Loucy (cell line): ENCODE results near the gene NRCAM.
A peak's percentile ranks its signal among the peaks of the same experiment; 100 is the strongest.

Experiments used
- CTCF ChIP-seq: fragments of 200-600 bp; sonication (generic); conservative IDR thresholded peaks from 2 replicates; pipeline ENCODE4 v1.5.1; 2014; ENCODE audit warnings: mild to moderate bottlenecking, antibody characterized with exemption, low read length
- EZH2phosphoT487 ChIP-seq: fragments of 200-600 bp; IDR thresholded peaks from 2 replicates; pipeline ENCODE4 v1.6.1; 2018; ENCODE audit warnings: antibody characterized with exemption, mild to moderate bottlenecking, moderate library complexity, borderline replicate concordance

DNA sequence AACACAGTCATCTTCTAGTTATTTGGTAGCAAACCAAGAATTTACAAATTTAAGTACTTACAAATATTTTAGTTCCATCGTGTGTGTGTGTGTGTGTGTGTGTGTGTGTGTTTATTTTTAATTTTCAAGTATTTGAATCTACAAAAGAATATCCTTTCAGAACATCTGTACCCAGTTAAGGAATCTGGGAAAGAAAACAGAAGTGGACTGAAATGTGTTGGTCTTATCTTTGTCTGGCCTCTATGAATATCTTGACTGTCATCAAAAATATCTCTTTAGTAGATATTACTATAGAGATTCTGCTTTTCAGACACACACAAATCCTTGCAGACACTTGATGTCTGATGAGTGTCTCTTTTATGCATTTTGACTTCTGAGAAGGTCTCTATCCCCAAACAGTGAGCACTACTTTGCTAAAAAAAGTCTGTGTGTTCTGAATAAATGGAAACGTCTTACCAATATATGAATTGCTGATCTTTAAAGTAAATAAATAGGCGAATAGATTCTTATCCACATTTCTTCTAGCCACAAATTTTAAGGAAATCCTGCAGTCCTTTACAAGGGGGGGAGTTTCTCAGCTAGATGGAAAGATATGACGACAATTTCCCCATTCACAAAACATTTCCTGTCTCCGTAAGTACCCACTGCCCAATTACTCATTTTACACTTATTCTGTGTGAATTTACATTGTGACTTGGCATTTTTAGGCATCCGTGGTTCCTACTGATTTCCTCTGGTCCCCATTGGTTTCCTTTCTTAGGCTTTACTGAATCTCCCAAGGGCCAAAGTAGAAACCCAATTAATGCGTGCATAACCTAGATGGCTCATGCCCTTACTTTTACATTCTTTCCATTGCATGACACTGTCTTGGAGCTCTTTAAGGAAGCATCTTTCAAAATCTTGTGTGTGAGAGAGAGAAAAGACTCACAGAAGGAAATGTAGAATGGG, 36.0 kb downstream of the NRCAM start:
- no peak for TF ChIP-seq CTCF
- TF ChIP-seq EZH2phosphoT487, result peak; percentile 74
